Erythroblast (primary cell): Measurements from ENCODE around the gene SHISAL1.

Experiments used
- GATA1 ChIP-seq: IDR thresholded peaks from 2 replicates; pipeline ENCODE4 v1.6.1; 2011; ENCODE audit warnings: low read depth, mild to moderate bottlenecking, control low read depth, low read length, moderate library complexity
- POLR2A ChIP-seq: IDR thresholded peaks from 2 replicates; pipeline ENCODE4 v1.6.1; 2011; ENCODE audit warnings: mild to moderate bottlenecking, low read length

GRCh38 chr22:44217346-44217745 is 95.4 kb downstream of the SHISAL1 start:
- TF ChIP-seq POLR2A (no peak), GATA1 (no peak)
